GM18519 (cell line): ENCODE results near the gene P2RY11.

Source experiments
- ATAC-seq: cut with Tn5 transposase; IDR thresholded peaks from one replicate; pipeline ENCODE4 v1.9.1; 2021; ENCODE audit warnings: mild to moderate bottlenecking, moderate library complexity; ENCODE audit not compliant: unreplicated experiment, low FRiP score

The P2RY11 gene

DNA sequence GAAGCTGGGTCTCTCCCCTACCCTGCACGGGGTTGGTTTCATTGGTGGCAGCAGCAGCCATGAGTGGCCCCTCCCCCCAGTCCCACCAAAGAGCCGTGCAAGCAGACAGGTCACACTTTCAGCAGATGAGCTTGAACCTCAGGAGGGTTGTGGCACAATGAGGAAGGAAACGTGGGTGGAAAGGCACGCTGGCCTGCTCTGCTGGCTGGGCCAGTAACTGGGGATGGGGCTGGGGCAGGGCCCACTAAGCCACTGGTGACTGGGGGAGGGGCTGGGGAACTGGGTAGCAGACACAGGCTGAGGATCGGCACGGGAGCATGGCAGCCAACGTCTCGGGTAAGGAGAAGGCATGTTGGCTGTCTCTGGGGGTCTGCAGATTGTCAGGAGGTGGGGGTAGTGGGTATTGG is at the start of gene P2RY11:
TSS of gene P2RY11 (plus strand) at position 289 of the 407 bp plus-strand sequence. CDS start at position 318, 29 bp downstream.
- ATAC-seq: no peak

DNA sequence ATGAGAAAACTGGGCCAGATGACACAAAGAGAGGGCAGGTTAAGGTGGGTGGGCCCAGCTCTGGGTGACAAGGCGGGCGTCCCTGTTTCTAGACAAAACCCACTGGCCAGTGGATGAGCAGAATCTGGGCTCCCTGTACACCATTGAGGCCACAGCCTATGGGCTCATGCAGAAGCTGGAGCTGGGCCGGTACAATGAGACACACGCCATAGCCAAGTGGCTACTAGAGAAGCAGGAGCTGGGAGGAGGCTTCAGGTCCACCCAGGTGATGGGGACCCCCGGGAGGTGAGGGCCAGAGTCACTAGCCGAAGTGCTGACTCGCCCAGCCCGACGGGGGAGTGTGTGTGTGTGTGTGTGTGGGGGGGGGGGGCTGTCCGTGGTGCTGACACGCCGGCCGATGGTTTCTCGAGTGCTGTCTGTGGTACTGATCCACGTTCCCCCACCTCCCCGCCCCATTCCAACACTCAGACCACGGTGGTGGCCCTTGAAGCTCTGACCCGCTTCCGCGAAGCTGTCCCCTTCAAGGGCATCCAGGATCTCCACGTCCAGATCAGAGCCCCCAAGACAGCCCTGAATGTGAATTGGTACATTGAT is 49.7 kb upstream of the P2RY11 start:
- no peak for ATAC-seq

DNA sequence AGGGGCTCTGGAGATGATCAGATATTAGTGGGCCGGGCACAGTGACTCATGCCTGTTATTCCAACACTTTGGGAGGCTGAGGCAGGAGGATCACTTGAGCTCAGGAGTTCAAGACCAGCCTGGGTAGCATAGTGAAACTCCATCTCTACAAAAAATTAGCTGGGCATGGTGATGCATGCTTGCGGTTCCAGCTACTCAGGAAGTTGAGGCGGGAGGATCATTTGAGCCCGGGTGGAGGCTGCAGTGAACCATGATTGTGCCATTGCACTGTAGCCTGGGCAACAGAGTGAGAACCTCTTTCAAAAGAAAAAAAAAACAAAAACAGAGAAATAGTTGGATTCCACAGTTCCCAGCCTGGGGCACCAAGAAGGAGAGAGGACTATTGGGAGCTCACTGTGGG is 43.3 kb upstream of the P2RY11 start:
- ATAC-seq: no peak

- ATAC-seq: no peak
These were observed 42.4 kb upstream of the P2RY11 start for GRCh38 chr19:10069046-10069445.

DNA sequence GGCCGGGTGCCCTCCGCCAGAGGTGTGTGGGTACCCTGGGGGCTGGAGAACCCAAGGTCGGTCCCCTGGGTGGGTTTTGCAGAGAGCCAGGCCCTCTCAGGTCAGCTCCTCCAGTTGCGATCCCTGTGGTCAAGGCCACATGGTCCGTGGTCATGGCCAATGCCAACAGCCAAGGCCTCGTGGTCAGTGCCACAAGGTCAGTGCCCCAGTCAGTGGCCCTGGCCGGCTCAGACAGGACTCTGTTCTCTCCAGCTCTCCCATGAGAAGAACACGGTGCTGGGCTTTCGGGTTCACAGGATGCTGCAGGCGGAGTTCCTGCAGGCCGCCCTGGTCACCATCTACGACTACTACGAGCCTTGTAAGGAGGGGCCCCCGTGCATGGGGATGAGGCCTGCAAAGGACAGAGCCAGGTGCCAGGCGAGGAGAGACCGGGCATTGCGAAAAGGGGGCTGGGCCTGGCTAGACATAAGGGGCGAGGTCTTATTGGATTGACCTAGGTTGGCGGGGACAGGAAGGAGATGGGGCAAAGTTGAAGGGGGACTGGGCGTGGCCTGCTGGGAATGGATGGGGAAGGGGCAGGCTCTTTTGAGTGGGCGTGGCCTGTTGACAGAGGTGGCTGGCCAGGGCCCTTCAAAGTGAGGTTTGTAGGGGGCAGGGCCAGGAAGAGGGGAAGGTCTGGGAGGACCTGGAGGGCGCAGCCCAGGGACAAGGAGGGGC is 40.6 kb upstream of the P2RY11 start:
- no peak for ATAC-seq

GRCh38 chr19:10074153-10074552 is 37.3 kb upstream of the P2RY11 start:
- no peak for ATAC-seq

DNA sequence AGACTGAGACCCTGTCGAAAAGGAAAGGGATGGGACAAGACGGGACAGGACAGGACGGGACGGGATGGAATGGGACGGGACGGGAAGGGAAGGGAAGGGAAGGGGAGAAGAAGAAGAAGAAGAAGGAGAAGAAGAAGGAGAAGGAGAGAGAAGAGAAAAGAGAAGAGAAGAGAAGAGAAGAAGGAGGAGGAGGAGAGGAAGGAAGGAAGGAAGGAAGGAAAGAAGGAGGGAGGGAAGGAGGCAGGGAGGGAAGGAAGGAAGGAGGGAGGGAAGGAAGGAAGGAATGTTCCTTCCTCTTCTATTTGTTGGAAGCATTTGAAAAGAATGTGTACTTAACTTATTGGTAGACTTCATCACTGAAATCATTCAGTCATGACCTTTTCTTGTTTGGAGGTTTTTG is 35.0 kb upstream of the P2RY11 start:
- ATAC-seq: no peak

DNA sequence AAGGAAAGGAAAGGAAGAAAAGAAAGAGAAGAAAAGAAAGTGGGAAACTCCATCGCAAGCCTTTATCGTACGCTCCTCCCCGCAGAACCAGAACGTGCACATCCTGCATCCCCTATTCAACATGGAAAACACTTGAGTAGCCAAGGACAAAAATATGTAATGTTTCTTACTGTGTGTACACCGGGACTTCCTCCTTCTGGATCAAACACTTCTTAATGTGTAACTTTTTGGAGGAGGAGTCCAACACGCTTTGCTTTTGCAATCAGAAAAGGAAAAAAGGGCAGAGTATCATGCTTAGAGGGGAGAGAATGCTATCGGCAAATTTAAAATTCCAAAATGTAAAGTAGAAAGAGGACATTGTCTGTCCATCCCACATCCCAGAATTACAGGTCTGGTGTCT is 33.2 kb upstream of the P2RY11 start:
- no peak for ATAC-seq

GRCh38 chr19:10079031-10079453 is 32.5 kb upstream of the P2RY11 start:
- no peak for ATAC-seq

DNA sequence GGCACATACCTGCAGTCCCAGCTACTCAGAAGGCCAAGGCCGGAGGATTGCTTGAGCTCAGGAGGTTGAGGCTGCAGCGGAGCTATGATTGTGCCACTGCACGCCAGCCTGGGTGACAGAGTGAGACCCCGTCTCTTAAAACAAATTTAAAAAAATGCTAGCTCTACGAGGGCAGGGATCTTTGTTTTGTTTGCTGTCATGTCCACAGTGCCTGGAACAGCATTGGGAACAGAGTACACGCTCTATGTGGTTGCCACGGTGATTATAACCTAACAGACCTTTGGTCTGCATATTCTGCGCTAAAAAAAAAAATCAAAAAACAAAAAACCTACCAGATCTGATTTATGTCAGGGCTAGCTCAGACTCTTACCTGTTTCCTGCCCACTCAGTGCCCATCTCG is 27.6 kb upstream of the P2RY11 start:
- ATAC-seq: no peak

GRCh38 chr19:10084803-10085202 is 26.7 kb upstream of the P2RY11 start:
- no peak for ATAC-seq

- no peak for ATAC-seq
These were observed 25.6 kb upstream of the P2RY11 start, which contains the start of gene SHFL for GRCh38 chr19:10085641-10086590. Gene SHFL (plus strand): TSS chr19:10086317. CDS start chr19:10086428, 111 bp downstream.

- ATAC-seq: no peak
These were observed 24.8 kb upstream of the P2RY11 start for GRCh38 chr19:10086591-10087192.

DNA sequence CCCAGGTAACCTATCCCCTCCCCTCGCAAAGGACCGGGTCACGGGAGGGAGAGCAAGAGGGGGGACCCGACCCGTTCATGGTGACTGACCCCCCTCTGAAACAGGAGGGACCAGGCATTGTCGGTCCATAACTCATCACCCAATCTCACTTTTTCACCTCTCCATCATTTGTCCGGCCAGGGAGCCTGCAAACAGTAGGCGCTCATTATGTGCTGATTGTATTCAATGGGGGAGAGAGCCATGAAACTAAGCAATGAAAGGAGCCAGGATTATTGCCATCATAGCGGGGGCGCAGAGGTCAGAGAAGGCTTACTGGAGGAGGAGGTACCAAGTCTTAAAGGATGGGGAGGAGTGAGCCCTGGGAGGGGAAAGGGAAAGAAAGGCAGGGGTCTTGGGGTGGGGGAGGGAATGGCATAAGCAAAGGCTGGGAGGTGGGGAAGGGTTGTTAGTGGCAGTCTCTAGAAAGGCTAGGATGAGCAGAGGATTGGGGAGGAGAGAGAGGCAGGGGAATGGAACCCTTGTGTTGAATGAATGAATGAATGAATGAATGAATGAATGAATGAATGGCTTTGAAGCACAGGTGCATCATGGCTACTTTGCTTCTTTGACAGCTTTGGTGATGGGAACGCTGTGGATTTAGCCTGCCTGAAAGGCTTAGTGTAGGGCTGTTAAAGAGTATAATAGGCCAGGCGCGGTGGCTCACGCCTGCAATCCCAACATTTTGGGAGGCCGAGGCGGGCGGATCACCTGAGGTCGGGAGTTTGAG is 24.0 kb upstream of the P2RY11 start:
- no peak for ATAC-seq

- no peak for ATAC-seq
These were observed 22.4 kb upstream of the P2RY11 start for GRCh38 chr19:10088949-10089554.

DNA sequence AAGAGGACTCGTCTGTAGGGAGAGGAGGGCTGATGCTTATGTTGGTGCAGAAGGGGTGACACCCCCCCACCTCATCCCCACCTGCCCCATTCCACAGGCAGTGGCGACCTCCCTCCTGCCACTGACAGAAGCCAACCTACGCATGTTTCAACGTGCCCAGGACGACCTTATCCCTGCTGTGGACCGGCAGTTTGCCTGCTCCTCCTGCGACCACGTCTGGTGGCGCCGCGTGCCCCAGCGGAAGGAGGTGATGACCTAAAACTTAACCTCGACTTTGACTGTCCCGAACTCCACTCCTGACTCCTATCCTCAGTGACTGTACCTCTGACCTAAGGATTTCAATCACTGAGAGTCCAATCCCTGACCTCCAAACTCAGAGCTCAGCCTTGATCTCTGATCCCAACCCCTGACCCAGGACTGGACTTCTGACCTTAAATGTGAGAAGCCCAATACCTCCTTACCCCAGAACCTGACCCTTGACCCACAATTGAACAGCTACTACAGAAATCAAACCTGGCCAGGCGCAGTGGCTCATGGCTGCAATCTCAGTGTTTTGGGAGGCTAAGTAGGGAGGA is 21.6 kb upstream of the P2RY11 start:
- no peak for ATAC-seq

DNA sequence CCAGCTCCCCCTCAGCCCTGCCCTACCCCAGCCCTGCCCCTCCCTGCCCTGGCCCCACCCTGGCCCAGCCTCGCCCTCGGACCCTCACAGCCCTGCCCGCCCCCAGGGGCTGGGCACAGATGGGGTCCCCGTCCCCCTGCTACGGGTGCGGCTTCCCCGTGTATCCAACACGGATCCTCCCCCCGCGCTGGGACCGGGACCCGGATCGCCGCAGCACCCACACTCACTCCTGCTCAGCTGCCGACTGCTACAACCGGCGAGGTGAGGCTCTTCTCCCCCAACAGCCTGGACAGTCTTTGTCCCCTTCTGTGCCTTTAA is 20.2 kb upstream of the P2RY11 start:
- no peak for ATAC-seq

GRCh38 chr19:10091895-10092641 is 19.4 kb upstream of the P2RY11 start:
- no peak for ATAC-seq
